ENCODE results near the gene ASB4.

- TF ChIP-seq CTCF (IDR thresholded peaks at IDR 0.05) = no peak
- TF ChIP-seq JUN (IDR thresholded peaks at IDR 0.05) = no peak
- no peak for TF ChIP-seq POLR2A (IDR thresholded peaks at IDR 0.05; ENCODE audit: low read length)
- no peak for TF ChIP-seq RFX5 (IDR thresholded peaks at IDR 0.05)
- TF ChIP-seq TP53 (CRISPR knock-in tag; IDR thresholded peaks at IDR 0.05) = no peak
- TF ChIP-seq KDM5A (IDR thresholded peaks at IDR 0.05) = no peak
- no peak for TF ChIP-seq KDM1A (IDR thresholded peaks at IDR 0.05; ENCODE audit: low read depth)
- TF ChIP-seq RNF2 (IDR thresholded peaks at IDR 0.05; ENCODE audit: borderline replicate concordance, low read depth) = no peak
- no peak for TF ChIP-seq CBX8 (IDR thresholded peaks at IDR 0.05)
- no peak for TF ChIP-seq CHD2 (IDR thresholded peaks at IDR 0.05; ENCODE audit: low read length, partially characterized antibody)
Measured at GRCh38 chr7:95531605-95532219, 46.0 kb downstream of the ASB4 start.
